Stomach (tissue), 9 donors: ENCODE results near the gene TBCD. TPM values are rescaled to one million over a fixed set of nuclear protein-coding genes. Genes with fewer than 3 reads are reported as not detected.

Experiments used
- DNase-seq, 2 donors: peaks; one replicate each; pipeline versions ENCODE4 v3.0.0 to v3.0.0-alpha.2; 2013 to 2019
- H3K27ac ChIP-seq, 5 donors: fragments of 200-600 bp in 4 of 5; sonication (generic) in 4 of 5; one replicate each; pipeline ENCODE4 v1.5.1; 2013 to 2019; ENCODE audit warnings: mild to moderate bottlenecking in 1 of 5, moderate library complexity in 1 of 5
- H3K27me3 ChIP-seq, 3 donors: fragments of 200-600 bp; sonication (generic); one replicate each; pipeline ENCODE4 v1.5.1; 2017 to 2019; ENCODE audit warnings: mixed run types in 1 of 3
- H3K36me3 ChIP-seq, 4 donors: fragments of 200-600 bp; sonication (generic); 1 replicate in 3 of 4; 2 replicates in 1 of 4; pipeline ENCODE4 v1.5.1; 2016 to 2019
- H3K4me1 ChIP-seq, 4 donors: fragments of 200-600 bp; sonication (generic); one replicate each; pipeline ENCODE4 v1.5.1; 2016 to 2019
- H3K4me3 ChIP-seq, 4 donors: fragments of 200-600 bp; sonication (generic) in 3 of 4; one replicate each; pipeline ENCODE4 v1.5.1; 2016 to 2019; ENCODE audit warnings: mild to moderate bottlenecking in 1 of 4
- H3K9me3 ChIP-seq, 4 donors: fragments of 200-600 bp; sonication (generic); one replicate each; pipeline ENCODE4 v1.5.1; 2016 to 2019
- EP300 ChIP-seq: sonication (generic); formaldehyde crosslinking; IDR thresholded peaks from one replicate; pipeline ENCODE4 v1.6.1; 2017; ENCODE audit warnings: antibody characterized with exemption
- POLR2A ChIP-seq, 4 donors: fragments of 450-650 bp; IDR thresholded peaks; one replicate each; pipeline ENCODE4 v1.6.1; 2016; ENCODE audit warnings: antibody characterized with exemption in 4 of 4, control low read depth in 2 of 4, mild to moderate bottlenecking in 1 of 4, moderate library complexity in 1 of 4
- POLR2AphosphoS5 ChIP-seq, 3 donors: sonication (generic); formaldehyde crosslinking; IDR thresholded peaks; one replicate each; pipeline ENCODE4 v1.6.1; 2016; ENCODE audit warnings: antibody characterized with exemption in 3 of 3
- WGBS, 5 donors: extraction: QIAGEN DNeasy Blood & Tissue Kit in 3 of 5; methylation state at CpG; one replicate each; pipeline versions ENCODE4 v1.1.5 to v1.1.7; 2013 to 2018; 5-methylcytosine and 5-hydroxymethylcytosine counted together
- intact Hi-C: fragments of 100-400 bp; cut with DNase I; formaldehyde crosslinking; loops from one replicate; pipeline ENCODE4 v1.15.1; 2023; ENCODE audit warnings: low total_unique reads
- polyA plus RNA-seq, 3 donors: library from polyadenylated mRNA; stranded (reverse); fragments of 200-250 nt; gene quantifications; one replicate each; pipeline ENCODE4 v1.2.3, GENCODE V29; 2013
- total RNA-seq, 5 donors: library from RNA; depleted of rRNA; stranded (reverse); fragments of >200 nt; gene quantifications; one replicate each; pipeline versions ENCODE4 v1.1.0 to v1.2.3, GENCODE V29; 2014 to 2016
- TF ChIP-seq, protein P1 (sequence below), 7 experiments: fragments of 450-650 bp in 4 of 7; fragments of 200-600 bp in 3 of 7; sonication (generic) in 3 of 7; IDR thresholded peaks; one replicate each; pipeline ENCODE4 v1.5.1; 2016 to 2019; ENCODE audit warnings: antibody characterized with exemption in 7 of 7, control low read depth in 2 of 7, mild to moderate bottlenecking in 1 of 7
- donor health status: healthy with polysubstance abuse.
- donor health status: Bipolar disorder and iron deficiency.
- donor health status: healthy.

The TBCD gene
- total and polyA plus RNA-seq, 8 donors: 51.2 to 155 (median 101) TPM

- H3K27ac ChIP-seq: no peak overlapping the region
- no peak overlapping the region for H3K4me3 ChIP-seq
- DNase-seq: no peak
- no peaks in the 10 kb centered on the region for H3K9me3 ChIP-seq
- TF ChIP-seq, protein P1, sequence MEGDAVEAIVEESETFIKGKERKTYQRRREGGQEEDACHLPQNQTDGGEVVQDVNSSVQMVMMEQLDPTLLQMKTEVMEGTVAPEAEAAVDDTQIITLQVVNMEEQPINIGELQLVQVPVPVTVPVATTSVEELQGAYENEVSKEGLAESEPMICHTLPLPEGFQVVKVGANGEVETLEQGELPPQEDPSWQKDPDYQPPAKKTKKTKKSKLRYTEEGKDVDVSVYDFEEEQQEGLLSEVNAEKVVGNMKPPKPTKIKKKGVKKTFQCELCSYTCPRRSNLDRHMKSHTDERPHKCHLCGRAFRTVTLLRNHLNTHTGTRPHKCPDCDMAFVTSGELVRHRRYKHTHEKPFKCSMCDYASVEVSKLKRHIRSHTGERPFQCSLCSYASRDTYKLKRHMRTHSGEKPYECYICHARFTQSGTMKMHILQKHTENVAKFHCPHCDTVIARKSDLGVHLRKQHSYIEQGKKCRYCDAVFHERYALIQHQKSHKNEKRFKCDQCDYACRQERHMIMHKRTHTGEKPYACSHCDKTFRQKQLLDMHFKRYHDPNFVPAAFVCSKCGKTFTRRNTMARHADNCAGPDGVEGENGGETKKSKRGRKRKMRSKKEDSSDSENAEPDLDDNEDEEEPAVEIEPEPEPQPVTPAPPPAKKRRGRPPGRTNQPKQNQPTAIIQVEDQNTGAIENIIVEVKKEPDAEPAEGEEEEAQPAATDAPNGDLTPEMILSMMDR (IDR thresholded peaks at IDR 0.05): no peak
- TF ChIP-seq POLR2AphosphoS5 (IDR thresholded peaks at IDR 0.05): no peak
- no peak for TF ChIP-seq EP300
- TF ChIP-seq POLR2A (IDR thresholded peaks at IDR 0.05): no peak
- WGBS, 5 donors: 93 to 98% (median 97%) methylated on average over 17 to 19 of the region's 19 CpGs
- H3K36me3 ChIP-seq: peaks cover 27 to 66% (median 59%) of the 10 kb centered on the region in 4 donors
- H3K4me1 ChIP-seq: peaks cover 0 to 6% (median 0%) of the 10 kb centered on the region in 4 donors
- no peaks in the 10 kb centered on the region for H3K27me3 ChIP-seq
- intact Hi-C loops: no loop called here
Measured at GRCh38 chr17:82900741-82901140, 148.9 kb downstream of the TBCD start.

DNA sequence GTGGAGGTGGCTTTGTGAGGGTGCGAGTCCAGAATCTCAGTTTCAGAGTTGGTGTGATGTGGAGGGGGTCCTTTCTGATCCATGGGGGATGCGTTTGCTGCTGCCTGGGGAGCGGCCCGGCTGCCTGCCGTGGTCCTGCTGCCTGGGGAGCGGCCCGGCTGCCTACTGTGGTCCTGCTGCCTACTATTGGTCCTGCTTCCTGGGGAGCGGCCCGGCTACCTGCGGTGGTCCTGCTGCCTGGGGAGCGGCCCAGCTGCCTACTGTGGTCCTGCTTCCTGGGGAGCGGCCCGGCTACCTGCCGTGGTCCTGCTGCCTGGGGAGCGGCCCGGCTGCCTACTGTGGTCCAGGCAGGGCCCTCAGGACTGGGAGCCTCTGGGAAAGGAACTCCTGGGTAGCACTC, 149.5 kb downstream of the TBCD start:
- no peak overlapping the region for H3K4me3 ChIP-seq
- H3K36me3 ChIP-seq: peaks cover 33 to 66% (median 61%) of the 10 kb centered on the region in 4 donors
- no peak overlapping the region for H3K27ac ChIP-seq
- TF ChIP-seq POLR2A (IDR thresholded peaks at IDR 0.05) (no peak), POLR2AphosphoS5 (IDR thresholded peaks at IDR 0.05) (no peak)
- TF ChIP-seq, protein P1 (IDR thresholded peaks at IDR 0.05): no peak
- DNase-seq: no peak
- no peaks in the 10 kb centered on the region for H3K9me3 ChIP-seq
- peaks cover 0 to 6% (median 0%) of the 10 kb centered on the region in 4 donors for H3K4me1 ChIP-seq
- H3K27me3 ChIP-seq: no peaks in the 10 kb centered on the region
- intact Hi-C loops: no loop called here
- 96 to 100% (median 98%) methylated on average over 1 to 16 of the region's 16 CpGs for WGBS, 5 donors

DNA sequence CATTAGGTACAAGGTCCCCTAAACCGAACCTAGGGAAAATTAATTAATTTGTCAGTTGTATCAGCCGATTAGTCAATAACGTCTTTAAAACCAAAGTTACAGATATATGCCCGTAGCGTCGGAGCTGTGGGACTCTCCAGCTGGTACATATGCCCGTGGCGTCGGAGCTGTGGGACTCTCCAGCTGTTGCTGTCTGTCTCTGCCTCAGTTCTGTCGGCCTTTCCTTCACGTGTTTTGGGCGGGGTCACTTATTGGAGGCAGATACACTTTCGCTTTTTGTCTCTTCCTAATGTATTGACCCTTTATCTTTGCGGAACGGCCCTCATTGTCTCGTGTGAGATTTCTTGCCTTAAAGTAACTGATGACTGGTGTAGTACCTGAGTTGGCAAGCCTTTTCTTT, 150.0 kb downstream of the TBCD start:
- Histone ChIP-seq H3K36me3 (peaks cover 37 to 68% (median 63%) of the 10 kb centered on the region in 4 donors), H3K27me3 (no peaks in the 10 kb centered on the region), H3K27ac (no peak overlapping the region), H3K4me3 (no peak overlapping the region), H3K9me3 (no peaks in the 10 kb centered on the region), H3K4me1 (peaks cover 0 to 6% (median 0%) of the 10 kb centered on the region in 4 donors)
- intact Hi-C loops: no loop called here
- no peak for TF ChIP-seq POLR2AphosphoS5 (IDR thresholded peaks at IDR 0.05)
- no peak for TF ChIP-seq POLR2A (IDR thresholded peaks at IDR 0.05)
- TF ChIP-seq, protein P1 (IDR thresholded peaks at IDR 0.05): no peak
- TF ChIP-seq EP300: no peak
- DNase-seq: no peak
- WGBS, 5 donors: 64 to 81% (median 78%) methylated on average over 16 of the region's 16 CpGs

DNA sequence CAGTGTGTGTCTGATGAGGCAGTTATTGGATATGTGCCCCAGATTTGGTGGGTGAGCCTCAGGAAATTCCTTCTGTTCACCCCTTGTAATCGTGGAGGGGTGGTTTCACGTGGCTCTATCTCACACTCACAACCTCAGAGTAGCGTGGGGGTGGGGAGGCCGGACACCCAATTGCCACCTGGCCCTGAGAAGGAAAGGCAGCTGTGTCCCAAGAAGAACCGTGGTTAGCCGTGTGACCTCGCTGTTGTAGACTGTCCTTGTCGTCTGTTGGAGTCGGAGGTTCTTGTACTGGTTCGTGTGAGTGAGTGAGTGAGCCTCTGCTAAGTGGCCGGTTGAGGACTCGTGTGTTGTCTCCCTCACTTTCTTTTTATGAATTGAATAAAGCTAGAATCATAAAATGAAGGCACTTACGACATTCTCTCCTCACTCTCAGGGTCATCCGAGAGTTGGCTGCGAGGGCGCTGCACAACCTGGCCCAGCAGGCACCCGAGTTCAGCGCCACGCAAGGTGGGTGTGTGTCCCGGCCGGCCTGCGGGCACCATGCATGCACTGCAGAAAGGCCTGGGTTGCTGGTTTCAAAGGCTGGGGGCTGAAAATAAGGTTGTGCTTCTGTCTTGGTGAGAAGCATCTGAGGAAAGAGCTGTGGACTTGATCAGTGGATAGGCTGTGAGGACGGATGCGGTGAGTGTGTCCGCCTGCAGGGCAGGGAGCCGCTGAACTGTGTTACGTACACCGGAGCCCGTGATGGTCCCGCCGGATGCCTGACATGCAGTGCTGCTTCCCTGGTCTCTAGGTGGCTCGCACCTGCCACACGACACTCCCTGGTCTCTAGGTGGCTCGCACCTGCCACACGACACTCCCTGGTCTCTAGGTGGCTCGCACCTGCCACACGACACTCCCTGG, 151.4 kb downstream of the TBCD start:
- Histone ChIP-seq H3K36me3 (peaks cover 43 to 81% (median 76%) of the 10 kb centered on the region in 4 donors), H3K9me3 (no peaks in the 10 kb centered on the region), H3K27ac (no peak overlapping the region), H3K4me3 (no peak overlapping the region), H3K27me3 (no peaks in the 10 kb centered on the region), H3K4me1 (peaks cover 0 to 12% (median 0%) of the 10 kb centered on the region in 4 donors)
- TF ChIP-seq POLR2AphosphoS5 (IDR thresholded peaks at IDR 0.05) (no peak), POLR2A (IDR thresholded peaks at IDR 0.05) (no peak), EP300 (no peak)
- TF ChIP-seq, protein P1 (IDR thresholded peaks at IDR 0.05): no peak
- WGBS, 5 donors: 90 to 93% (median 92%) methylated on average over 26 to 36 of the region's 37 CpGs
- intact Hi-C loops: no loop called here
- DNase-seq: no peak
